ENCODE results near the gene FHDC1.
"Not testable (repeated sequence)": the region's sequence is repeated elsewhere in the genome, so short reads cannot be mapped to it uniquely, and the experiment has no call there.

The FHDC1 gene

GRCh38 chr4:152894673-152895072 is 41.5 kb upstream of the FHDC1 start:
- no peaks in the 10 kb centered on the region for H3K79me2 ChIP-seq (ENCODE audit: insufficient read depth, low read length)
- H3K4me3 ChIP-seq (ENCODE audit: insufficient read depth, low read length, poor library complexity, severe bottlenecking), result no peak overlapping the region
- H3K27me3 ChIP-seq (ENCODE audit: low read length), result no peaks in the 10 kb centered on the region
- no peak for TF ChIP-seq EZH2phosphoT487 (conservative IDR thresholded peaks at IDR 0.05; ENCODE audit: low read length)
- TF ChIP-seq CTCF (IDR thresholded peaks at IDR 0.05; ENCODE audit: insufficient read depth, low read length, poor library complexity, severe bottlenecking), result no peak
- H3K9ac ChIP-seq (ENCODE audit: low read length), result no peak overlapping the region
- H4K20me1 ChIP-seq (ENCODE audit: low read depth, low read length), result no peaks in the 10 kb centered on the region
- H3K4me2 ChIP-seq (ENCODE audit: low read depth, low read length, poor library complexity, severe bottlenecking), result no peak overlapping the region
- no peaks in the 10 kb centered on the region for H3K9me2 ChIP-seq (replicated peaks; ENCODE audit: insufficient read depth, low read length)
- H3K36me3 ChIP-seq (ENCODE audit: low read length), result no peaks in the 10 kb centered on the region
- no peak overlapping the region for H3K27ac ChIP-seq (ENCODE audit: low read depth, low read length)
- H2AFZ ChIP-seq (ENCODE audit: low read depth, low read length, severe bottlenecking), result no peak overlapping the region
- H3F3A ChIP-seq (ENCODE audit: insufficient read depth), result no peaks in the 10 kb centered on the region
- no peaks in the 10 kb centered on the region for H3K9me3 ChIP-seq (ENCODE audit: insufficient read depth, low read length)

GRCh38 chr4:152896811-152897210 is 39.3 kb upstream of the FHDC1 start:
- Histone ChIP-seq H2AFZ (ENCODE audit: low read depth, low read length, severe bottlenecking) (no peak overlapping the region), H3K27me3 (ENCODE audit: low read length) (no peaks in the 10 kb centered on the region), H3K4me3 (ENCODE audit: insufficient read depth, low read length, poor library complexity, severe bottlenecking) (no peak overlapping the region), H3F3A (ENCODE audit: insufficient read depth) (no peaks in the 10 kb centered on the region), H3K36me3 (ENCODE audit: low read length) (no peaks in the 10 kb centered on the region), H3K4me2 (ENCODE audit: low read depth, low read length, poor library complexity, severe bottlenecking) (no peak overlapping the region), H3K9me3 (ENCODE audit: insufficient read depth, low read length) (no peaks in the 10 kb centered on the region), H3K27ac (ENCODE audit: low read depth, low read length) (no peak overlapping the region), H3K79me2 (ENCODE audit: insufficient read depth, low read length) (no peaks in the 10 kb centered on the region), H4K20me1 (ENCODE audit: low read depth, low read length) (no peaks in the 10 kb centered on the region), H3K9me2 (replicated peaks; ENCODE audit: insufficient read depth, low read length) (no peaks in the 10 kb centered on the region), H3K9ac (ENCODE audit: low read length) (no peak overlapping the region)
- TF ChIP-seq EZH2phosphoT487 (conservative IDR thresholded peaks at IDR 0.05; ENCODE audit: low read length), result no peak
- no peak for TF ChIP-seq CTCF (IDR thresholded peaks at IDR 0.05; ENCODE audit: insufficient read depth, low read length, poor library complexity, severe bottlenecking)

GRCh38 chr4:152898133-152898532 is 38.0 kb upstream of the FHDC1 start:
- H3F3A ChIP-seq (ENCODE audit: insufficient read depth); H3K4me3 ChIP-seq (ENCODE audit: insufficient read depth, low read length, poor library complexity, severe bottlenecking); H3K9me2 ChIP-seq (replicated peaks; ENCODE audit: insufficient read depth, low read length); H3K9me3 ChIP-seq (ENCODE audit: insufficient read depth, low read length); H3K36me3 ChIP-seq (ENCODE audit: low read length); H4K20me1 ChIP-seq (ENCODE audit: low read depth, low read length); H2AFZ ChIP-seq (ENCODE audit: low read depth, low read length, severe bottlenecking); H3K27ac ChIP-seq (ENCODE audit: low read depth, low read length); H3K9ac ChIP-seq (ENCODE audit: low read length); H3K79me2 ChIP-seq (ENCODE audit: insufficient read depth, low read length); H3K27me3 ChIP-seq (ENCODE audit: low read length); H3K4me2 ChIP-seq (ENCODE audit: low read depth, low read length, poor library complexity, severe bottlenecking): not testable (repeated sequence)

GRCh38 chr4:152898606-152899005 is 37.5 kb upstream of the FHDC1 start:
- no peaks in the 10 kb centered on the region for H3K27me3 ChIP-seq (ENCODE audit: low read length)
- H3K4me3 ChIP-seq (ENCODE audit: insufficient read depth, low read length, poor library complexity, severe bottlenecking), result no peak overlapping the region
- H3K9me3 ChIP-seq (ENCODE audit: insufficient read depth, low read length), result no peaks in the 10 kb centered on the region
- H3F3A ChIP-seq (ENCODE audit: insufficient read depth), result no peaks in the 10 kb centered on the region
- no peak overlapping the region for H3K4me2 ChIP-seq (ENCODE audit: low read depth, low read length, poor library complexity, severe bottlenecking)
- H3K79me2 ChIP-seq (ENCODE audit: insufficient read depth, low read length), result no peaks in the 10 kb centered on the region
- H4K20me1 ChIP-seq (ENCODE audit: low read depth, low read length), result 0 out of 2 replicates have a peak, but pooled peaks cover 3% of the 10 kb centered on the region
- no peak overlapping the region for H2AFZ ChIP-seq (ENCODE audit: low read depth, low read length, severe bottlenecking)
- H3K36me3 ChIP-seq (ENCODE audit: low read length), result no peaks in the 10 kb centered on the region
- H3K27ac ChIP-seq (ENCODE audit: low read depth, low read length), result no peak overlapping the region
- H3K9me2 ChIP-seq (replicated peaks; ENCODE audit: insufficient read depth, low read length), result no peaks in the 10 kb centered on the region
- no peak for TF ChIP-seq CTCF (IDR thresholded peaks at IDR 0.05; ENCODE audit: insufficient read depth, low read length, poor library complexity, severe bottlenecking)
- no peak for TF ChIP-seq EZH2phosphoT487 (conservative IDR thresholded peaks at IDR 0.05; ENCODE audit: low read length)
- H3K9ac ChIP-seq (ENCODE audit: low read length), result no peak overlapping the region
